Measurements from ENCODE around the gene IQGAP3.

Gene IQGAP3

DNA sequence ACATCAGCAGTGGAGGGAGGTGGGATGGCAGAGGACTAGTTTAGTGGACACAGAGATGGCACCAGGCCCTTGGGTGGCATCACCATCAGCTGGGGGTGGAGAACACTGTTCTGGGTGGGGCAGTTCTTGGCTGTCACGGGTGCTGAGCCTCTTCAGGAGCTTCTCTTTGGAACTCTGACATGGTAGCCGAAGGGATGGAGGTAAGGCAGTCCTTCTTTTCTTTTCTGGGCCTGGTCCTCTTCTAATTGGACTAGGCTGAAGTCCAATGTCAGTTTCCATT is 63.5 kb downstream of the IQGAP3 start:
- no peak for FAIRE-seq

DNA sequence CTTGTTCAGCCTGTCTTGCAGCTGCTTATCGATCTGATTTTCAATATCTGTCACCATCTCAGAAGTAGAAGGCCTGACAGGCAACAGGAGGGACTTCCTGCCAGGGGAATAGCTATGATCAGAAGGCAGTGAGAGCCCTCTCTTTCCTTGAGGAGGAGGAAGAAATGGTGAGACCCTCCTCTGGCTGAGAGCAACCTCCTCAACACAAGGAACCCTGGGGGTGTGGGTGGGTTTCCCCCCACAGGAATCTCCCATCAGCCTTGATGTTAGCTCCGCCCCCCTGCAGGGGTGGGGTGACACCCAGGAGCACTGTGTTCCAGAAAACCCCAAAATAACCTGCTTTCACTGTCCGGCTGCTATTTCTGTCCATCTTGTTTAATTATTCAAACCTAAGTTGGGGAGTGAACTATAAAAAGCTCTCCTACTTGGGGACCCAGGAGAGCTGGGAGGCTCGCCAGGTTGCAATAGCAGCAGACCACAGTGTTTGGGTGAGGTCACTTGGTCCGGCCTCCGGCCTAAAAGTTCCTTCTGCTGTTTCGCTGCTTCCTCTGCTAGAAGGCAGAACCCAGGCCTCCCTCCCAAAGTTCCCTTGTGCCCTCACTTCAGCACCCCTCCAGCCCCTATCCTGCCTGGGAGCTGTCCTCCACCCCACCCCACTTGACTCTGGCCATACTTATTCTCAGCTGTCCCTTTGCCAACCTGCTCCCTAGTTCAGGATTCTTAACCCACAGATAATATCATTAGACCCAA is 64.0 kb downstream of the IQGAP3 start:
- FAIRE-seq, result no peak

DNA sequence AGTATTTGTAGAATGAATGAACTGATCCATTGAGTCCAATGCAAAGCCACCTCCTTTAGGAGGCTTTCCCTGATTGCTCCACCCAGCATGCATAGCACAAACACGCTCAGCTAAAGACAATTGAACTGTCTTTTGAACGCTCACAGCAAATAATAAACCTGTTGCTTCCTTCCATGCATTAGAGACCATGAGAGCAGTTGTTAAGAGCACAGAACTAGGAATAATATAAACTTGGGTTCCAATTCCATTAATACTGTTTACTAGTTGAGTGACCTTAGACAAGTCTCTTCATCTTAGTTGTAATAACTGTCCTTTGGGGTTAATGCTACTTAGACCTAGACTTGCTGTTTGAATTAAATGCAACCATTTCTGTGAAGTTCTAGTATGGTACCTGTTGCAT is 65.9 kb downstream of the IQGAP3 start:
- FAIRE-seq, result no peak

DNA sequence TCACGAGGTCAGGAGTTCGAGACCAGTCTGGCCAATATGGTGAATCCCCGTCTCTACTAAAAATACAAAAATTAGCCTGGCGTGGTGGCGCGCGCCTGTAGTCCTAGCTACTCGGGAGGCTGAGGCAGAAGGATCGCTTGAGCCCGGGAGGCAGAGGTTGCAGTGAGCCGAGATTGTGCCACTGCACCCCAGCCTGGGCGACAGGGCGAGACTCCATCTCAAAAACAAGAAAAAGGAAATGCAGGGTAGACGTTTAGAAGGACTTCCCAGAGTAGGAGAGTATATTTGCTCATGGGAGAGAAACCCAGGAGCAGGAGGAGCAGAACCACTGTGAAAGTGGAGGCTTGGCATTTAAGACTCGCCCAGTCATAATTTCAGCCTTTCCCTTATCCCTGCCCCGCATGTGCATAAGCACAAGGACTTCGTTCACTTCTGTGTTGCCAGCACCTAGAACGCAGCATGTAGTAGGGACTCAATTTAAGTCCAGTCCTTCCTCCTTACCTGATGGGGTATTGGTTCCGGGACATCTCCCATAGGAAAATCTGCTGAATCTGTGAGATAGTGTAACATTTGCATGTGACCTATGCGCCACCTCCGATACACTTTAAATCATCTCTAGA is 66.6 kb downstream of the IQGAP3 start:
- no peak for FAIRE-seq

DNA sequence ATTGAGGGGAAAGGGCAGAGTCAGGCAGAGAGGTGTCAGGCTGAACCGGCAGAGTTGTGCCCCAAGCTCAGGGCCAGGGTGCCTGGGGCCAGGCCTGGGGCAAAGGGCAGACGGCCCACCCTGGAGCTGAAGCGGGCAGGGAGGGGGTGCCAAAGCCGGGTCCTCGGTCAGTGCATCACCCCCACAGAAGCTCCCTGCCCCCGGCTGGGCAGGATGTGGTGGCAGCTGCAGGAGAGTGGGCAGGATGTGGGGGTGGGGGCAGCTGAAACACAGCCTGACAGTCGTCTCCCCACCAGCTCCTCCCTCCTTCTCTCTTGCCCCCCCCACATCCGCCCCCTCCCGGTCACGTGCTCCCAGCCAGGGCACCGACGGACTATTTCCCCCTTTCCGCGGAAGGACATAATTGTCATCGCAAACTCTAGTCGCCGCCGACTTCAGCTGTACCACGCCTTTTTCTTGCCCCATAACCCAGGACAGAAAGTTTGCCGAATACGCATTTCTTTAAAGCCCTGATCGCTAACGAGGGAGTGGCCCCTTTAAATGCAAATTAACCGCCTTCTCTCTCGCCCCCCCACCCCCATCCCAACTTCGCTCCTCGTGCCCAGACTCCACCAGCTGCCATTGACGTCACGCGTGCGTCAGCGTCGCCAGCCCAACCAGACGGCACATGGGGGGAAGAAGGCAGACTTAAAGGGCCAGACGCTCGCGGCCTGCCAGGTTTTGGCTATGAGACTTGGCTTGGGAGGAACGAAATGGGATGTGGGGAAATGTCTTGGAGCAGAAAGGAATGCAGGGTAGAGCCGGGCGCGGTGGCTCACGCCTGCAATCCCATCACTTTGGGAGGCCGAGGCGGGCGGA is 67.3 kb downstream of the IQGAP3 start:
- no peak for FAIRE-seq

DNA sequence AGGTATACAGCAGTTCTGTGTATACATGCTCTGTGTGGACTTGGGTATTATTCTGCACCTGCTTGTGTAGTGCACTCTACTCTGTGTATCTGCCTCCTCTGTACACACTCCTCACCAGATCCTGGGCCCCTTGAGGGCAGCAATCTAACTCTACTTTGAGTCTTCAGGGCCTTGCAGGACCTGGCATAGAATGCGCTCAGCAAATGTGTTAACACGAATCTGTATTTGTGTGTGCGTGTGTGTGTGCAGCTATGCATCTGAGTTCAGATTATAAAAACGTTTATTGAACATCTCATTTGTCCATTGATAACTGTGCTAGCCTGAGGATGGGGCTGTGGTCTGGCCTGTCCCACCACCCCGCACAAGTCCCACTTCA is 67.9 kb downstream of the IQGAP3 start:
- no peak for FAIRE-seq

DNA sequence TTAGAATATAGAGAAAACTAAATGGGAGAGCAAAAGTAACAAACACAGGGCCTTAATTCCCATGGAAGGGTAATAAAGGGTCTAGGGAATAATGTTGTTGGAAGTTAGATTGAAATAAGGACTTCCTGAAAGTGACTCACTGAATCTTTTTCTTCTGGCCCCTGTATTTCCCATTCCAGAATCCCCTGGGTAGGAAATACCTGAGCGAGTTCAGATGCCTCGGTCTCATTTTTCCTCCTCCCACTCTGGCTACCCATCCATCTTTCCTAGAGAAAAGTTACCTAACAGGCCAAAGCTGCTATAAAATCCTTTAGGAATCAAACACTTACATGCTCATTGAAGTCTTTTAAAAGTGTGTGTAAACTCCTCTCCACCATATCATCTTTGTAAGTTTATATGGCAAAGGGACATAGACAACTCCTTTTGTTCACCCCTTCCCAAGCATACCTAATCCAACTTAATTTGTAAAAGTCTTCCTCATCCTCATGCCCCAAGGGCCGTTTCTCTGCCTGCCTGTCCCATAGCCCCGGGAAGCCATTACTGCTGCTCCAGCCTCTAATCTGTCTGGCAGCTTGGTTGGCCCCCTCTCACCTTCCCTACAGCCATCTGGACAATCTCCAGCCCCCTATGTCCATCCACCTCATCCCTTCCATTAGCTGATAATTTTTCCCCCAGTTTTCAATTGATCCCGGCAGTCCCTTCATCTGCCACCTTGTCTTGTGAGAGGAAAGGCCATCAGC is 68.5 kb downstream of the IQGAP3 start:
- no peak for FAIRE-seq

DNA sequence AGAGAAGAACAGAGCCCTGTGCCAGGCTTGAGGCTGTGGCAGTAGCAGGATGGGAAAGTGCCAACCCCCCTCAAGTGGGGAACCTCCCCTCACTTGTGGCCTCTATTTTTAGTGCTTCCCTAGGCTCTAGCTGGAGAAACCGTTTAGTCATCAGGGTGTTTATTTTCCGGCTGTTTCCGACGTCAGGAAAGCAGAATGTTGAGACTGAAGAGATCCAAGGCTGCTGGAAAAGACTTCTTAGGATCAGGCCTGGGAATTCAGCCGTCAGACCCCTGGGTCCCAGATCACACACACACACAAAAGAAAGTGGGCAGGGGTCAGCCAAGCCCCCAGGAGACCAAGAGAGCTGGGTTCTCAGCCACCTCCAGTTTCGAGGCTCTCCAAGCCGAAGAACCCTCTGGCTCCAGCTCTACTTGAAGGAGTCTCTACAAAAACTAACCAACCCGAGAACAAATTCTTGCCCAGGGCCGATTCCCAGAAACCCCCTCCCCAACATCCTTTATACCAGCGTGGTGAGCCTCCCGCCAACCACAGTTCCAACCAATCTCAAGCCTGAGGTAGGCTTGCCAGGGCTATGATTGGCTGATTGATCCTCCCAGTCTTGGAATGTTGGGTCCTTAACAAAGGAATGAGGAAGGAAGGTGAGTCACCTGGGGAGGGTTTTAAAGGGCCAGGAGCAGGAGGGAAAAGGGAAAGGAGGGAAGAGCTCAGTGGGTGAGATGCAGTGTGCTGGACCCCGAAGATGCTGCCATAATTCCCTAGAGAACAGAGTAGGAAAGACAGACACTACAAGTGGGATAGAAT is 69.3 kb downstream of the IQGAP3 start:
- no peak for FAIRE-seq

DNA sequence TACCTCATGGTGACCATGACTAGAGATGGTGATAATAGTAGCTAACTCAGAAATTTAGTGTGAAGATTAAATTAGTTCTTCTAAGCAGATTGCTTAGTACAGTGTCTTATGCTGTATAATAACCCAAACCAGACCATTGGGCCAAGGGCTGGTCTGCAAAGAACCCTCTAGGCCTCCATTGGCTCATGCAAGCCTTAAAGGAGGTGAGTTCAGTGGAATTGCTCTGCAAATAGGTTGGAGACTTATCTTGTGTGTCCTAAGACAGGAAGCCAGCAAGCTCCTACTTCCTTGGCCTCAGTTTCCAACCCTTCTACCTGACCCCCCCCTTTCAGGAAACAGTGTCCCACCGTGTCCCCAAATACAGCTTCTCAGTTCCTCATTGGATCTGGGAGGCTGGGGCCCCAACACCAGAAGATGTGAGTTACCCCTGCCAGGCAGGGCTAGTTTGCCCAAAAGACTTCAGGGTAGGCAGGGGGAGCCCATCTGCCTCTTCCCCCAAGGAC is 69.9 kb downstream of the IQGAP3 start:
- no peak for FAIRE-seq

DNA sequence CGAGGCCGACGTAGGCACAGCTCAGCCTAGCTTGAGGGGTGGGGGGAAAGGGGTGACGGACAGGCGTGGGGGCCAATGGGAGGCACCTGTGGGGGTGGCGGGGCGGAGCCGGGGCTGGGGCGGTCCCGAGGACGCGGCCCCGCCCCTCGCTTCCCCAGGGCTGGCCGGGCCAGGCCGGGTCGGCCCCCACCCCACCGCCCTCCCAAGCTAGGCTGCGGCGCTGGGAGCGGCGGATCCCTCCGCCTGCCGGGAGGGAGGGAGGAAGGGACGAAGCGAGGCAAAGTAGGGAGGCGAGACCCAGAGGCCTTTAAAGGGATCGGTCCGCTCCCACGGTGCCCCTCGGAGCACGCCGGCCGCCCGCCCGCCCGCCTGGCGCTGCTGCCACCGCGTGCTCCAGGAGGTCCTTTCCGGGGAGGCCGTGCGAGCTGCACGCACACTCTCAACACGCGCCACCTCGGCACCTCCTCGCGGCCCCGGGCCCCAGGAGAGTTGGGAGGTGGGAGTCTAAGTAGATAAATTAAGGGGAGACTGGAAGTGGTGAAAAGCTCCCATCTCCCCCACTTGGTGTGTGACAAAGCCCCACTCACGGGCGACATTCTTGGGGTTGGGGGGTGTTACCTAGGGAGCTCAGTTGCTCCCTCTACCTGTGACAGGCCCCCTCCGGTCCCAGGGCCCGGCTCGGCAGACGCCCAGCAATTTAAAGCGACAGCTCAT is 71.4 kb downstream of the IQGAP3 start:
- FAIRE-seq, result no peak

DNA sequence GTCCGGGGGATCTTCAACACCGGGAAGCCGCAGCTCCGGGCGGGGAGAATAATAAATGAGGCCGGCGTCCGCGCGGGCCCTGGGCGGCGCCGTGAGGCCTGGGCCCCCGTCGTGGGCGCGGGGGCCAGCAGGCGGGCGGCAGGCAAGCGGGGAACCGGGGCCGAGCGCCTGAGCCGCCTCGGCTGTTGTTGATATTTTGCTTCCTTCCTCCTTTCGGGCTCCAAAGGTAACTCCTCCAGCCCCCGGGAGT is 71.9 kb downstream of the IQGAP3 start, which contains the start of gene MEF2D:
Gene MEF2D, minus strand, starts transcription at position 233 of the 250 bp plus-strand sequence. CDS start 17,483 bp downstream, outside the sequence.
- no peak for FAIRE-seq

DNA sequence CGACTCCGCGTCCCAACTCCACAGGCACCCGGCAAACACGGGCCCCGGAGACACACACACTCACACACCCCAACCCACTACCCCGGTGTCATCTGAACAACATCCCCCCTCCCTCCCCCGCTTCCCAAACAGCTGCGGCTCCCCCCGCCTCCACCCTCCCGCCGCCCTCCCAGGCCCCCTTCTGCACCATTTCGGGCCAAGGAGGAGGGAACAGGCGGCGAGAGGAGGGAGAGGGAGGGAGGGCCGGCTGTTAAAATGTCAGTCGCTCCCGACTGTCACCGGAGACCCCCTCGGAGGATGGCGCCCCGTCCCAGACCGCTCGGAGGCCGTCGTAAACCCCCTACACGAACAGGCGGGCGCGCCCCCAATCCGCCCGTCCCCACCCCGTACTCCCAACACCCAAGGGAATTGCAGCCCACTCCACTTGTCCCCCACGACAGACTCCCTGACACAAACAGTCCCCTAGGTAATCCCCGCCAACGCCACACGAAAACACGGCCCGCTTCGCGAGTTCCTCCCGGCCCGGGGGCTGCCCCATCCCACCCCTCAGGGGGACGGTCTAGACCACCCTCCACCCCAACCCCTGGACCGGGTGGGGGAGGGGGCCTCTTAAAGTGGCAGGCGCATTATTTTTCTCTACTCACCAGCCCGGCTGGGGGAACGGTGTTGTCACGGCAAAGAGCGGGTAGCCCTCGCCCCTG is 72.4 kb downstream of the IQGAP3 start:
- no peak for FAIRE-seq

DNA sequence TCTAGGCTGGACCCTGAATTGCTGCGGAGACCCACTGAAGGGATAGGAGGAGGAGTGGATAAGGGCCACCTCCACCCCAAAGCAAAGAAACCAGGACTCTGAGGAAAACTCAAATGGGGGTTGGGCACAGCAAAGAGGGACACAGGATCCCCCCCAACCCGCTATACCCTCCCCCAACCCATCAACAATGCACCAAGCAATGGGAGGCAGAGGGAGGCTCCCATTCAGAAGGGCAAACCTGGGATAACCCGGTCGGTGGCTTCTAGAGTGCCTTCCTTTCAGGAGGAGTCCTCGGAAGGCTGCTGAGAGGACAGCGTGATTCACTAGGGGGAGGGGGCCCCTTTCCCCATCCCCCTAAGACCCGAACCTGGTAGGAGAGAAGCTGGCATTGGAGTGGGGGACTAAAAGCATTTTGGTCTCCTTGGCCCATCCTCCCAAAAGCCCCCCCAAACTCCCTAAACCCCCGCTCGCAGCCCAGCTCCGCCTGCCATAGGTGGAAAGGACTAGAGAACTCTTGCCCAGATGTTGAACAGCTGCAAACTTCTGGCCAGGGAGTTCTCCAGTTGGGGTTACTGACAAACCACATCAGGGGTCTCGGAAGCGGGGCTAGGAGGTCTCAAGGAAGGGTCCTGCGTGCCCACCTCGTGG is 73.0 kb downstream of the IQGAP3 start:
- no peak for FAIRE-seq

DNA sequence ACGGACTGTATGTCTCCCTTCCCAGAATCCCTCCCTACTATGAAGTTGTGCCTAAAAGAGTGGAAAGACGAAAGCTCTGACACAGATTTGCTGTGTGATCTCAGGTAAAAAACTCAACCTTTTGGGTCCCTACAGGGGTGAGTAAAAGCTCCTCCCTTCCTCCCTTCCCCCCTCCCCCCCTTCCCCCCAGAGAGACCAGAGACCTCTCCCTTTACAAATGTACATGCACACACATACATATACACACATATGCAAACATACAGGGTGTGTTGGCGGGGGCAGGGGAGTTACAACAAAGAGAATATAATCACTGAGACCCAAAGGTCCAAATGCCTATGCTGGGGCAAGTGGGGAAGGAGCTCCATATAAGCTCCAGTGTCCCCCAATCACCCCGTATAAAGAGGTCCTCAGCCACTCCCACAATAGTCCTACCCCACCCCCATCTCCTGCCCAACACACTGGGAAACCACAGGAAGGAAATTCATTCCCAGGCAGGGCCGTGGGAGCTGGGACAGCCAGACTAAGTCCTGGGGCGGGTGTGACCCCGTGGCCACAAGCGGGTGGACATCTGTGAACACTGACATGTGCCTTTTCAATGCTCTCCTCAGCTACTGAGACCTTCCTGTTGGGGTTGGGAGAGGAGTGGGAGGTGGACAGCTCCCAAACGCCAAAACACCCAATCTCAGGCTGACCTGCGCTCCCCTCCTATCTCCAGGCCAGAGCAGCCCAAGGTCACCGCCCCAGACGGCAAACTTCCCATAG is 73.8 kb downstream of the IQGAP3 start:
- no peak for FAIRE-seq

DNA sequence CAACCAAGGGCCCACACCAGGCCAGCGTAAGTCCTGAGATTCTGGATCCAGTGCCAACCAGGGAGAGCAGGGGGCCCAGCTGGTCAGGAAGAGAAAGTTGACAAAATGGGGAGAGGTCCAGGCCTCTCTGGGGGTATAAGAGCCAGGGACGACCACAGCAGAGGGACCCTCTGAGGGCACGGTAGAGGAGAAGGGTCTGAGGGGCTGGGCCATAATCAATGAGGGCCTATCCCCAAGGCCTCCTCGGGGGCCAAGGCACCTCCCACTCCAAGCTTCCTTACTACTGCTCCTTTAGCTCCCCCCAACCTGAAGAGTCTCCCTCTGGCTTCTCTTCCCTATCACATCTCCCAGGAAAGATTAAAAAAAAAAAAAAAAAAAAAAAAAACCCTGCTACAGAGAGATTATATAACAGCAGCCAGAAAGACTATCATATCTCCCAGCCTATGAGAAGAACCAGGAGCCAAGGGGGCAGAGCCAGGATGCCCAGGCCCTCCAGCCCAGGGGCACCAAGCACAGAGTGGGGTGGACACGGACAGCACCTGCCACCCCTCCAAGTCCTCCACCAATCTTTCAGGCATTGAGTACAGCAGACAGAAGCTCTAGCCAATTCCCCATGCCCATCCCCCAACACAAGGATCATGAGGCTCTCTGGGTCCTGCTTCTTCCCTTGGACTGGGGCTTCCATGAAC is 74.5 kb downstream of the IQGAP3 start:
- no peak for FAIRE-seq

DNA sequence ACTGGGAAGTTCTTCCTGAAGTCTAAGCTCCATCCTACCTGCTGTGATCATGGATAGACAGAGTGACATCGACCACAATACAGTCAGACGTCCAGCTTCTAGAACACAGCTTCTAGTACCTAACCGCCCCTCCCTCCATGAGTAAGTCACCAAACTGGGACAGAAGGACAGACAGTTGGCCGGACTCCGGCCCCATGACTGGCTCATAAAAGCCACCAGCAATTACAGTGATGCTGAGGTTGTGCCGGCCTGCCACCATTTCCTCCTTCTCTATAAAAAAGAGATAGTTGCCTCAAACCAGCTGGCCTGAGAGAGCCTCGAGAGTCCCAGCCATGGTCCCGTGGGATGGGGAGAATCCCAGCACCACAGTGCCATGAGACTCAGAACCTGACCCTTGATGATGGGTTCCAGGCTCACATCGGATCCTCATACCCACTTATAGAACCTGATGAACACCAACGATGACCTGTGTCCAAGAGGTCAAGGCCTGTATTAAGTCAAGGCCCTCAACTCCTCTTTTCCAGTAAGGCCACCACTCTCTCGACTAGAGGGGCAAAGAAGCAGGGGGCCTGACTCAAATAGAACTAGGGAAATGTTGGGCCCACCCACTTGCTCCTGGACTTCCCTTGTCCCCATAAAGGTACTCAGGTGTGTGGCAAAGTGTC is 75.2 kb downstream of the IQGAP3 start:
- FAIRE-seq, result no peak

DNA sequence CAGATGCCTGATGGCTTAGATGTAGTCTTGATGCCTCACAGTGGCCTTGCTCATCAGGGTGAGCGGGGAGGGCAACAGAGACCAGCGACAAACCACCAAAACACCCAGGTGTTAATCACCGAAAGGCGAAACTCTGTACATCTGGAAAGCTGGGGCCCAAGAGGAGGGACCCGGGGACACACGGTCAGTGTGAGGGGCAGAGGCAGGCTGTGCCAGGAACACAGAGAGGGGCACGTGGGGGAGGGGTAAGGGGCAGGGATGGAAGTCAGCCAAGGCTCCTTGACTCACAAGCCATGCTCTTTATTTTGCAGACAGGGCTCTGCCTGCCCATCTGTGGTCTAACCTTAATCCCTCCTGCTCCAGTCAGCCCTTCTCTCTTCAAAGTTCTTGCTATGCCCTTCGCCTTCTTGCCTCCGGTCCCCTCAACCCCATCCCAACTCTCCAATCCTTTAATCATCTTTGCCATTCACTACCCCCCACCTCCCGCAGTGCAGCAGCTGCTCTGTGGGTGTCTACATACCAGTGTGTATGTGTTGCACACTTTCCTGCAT is 76.1 kb downstream of the IQGAP3 start:
- no peak for FAIRE-seq

DNA sequence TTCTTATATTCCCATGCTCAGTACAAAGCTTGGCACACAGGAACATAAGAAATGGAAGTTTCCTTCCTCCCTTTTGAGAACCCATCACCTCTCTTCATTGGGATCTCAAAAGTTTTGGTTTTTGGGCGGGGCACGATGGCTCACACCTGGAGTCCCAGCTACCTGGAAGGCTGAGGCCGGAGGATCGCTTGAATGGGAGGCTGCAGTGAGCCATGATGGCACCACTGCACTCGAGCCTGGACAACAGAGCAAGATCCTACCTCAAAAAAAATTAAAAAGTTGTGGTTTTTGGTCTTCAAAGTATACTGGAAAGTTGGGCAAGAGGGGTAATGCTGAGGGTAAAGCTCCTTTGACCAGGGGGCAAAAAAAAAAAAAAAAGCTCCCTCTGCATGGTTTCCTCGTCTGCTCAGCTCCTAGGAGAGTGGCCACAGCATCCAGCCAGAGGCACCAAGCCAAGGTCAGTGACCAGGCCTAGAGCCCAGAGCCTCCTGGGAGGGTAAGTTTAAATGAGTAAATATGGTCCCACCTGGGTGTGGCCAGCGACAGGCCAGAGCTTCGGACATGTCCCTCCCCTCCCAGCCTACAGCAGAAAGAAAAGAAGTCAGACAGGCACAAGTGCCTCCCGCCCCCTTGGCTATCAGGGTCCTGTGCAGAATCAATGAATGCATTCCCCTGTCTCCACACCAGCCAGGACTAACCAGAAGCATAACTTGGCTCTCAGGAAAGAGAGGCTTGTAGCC is 76.8 kb downstream of the IQGAP3 start:
- FAIRE-seq, result no peak

Data from islet of Langerhans (tissue), 1 donor.